Measurements from ENCODE around the gene PRR5L.

DNA sequence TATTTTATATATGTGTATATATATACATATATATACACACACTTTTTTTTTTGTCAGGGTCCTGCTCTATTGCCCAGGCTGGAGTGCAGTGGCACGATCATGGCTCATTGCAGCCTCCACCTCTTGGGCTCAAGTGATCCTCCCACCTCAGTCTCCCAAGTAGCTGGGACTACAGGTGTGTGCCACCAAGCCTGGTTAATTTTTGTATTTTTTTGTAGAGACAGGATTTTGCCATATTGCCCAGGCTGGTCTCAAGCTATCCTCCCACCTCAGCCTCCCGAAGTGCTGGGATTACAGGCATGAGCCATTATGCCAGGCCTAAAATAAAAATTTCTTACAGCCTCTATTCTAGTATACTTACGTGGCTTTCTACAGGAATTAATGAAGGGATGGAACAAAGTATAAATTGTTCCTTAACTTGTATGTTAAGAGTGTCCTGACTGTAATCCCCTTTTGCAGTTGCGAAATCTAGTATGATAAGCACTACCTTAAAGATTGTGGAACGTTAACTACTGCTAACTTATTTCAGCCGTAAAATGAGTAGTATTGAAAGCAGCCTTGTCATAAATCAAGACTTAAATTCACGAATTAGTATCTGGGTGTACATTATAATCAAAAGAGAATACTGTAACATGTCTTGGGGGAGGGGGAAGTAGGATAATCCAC lies 211.9 kb downstream of the PRR5L start:
- TF ChIP-seq, protein P1, sequence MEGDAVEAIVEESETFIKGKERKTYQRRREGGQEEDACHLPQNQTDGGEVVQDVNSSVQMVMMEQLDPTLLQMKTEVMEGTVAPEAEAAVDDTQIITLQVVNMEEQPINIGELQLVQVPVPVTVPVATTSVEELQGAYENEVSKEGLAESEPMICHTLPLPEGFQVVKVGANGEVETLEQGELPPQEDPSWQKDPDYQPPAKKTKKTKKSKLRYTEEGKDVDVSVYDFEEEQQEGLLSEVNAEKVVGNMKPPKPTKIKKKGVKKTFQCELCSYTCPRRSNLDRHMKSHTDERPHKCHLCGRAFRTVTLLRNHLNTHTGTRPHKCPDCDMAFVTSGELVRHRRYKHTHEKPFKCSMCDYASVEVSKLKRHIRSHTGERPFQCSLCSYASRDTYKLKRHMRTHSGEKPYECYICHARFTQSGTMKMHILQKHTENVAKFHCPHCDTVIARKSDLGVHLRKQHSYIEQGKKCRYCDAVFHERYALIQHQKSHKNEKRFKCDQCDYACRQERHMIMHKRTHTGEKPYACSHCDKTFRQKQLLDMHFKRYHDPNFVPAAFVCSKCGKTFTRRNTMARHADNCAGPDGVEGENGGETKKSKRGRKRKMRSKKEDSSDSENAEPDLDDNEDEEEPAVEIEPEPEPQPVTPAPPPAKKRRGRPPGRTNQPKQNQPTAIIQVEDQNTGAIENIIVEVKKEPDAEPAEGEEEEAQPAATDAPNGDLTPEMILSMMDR (IDR thresholded peaks at IDR 0.05; ENCODE audit: low read depth, low read length, poor library complexity, severe bottlenecking), result no peak
- no peak for TF ChIP-seq EZH2phosphoT487 (IDR thresholded peaks at IDR 0.05; ENCODE audit: borderline replicate concordance, low read length)
